GM19395 (cell line): Measurements from ENCODE around the gene MUC21.
"Not testable (repeated sequence)": the region's sequence is repeated elsewhere in the genome, so short reads cannot be mapped to it uniquely, and the experiment has no call there.

ENCODE experiments used
- ATAC-seq: cut with Tn5 transposase; IDR thresholded peaks from one replicate; pipeline ENCODE4 v1.9.1; 2021; ENCODE audit warnings: mild to moderate bottlenecking, moderate library complexity; ENCODE audit not compliant: unreplicated experiment

Gene MUC21

DNA sequence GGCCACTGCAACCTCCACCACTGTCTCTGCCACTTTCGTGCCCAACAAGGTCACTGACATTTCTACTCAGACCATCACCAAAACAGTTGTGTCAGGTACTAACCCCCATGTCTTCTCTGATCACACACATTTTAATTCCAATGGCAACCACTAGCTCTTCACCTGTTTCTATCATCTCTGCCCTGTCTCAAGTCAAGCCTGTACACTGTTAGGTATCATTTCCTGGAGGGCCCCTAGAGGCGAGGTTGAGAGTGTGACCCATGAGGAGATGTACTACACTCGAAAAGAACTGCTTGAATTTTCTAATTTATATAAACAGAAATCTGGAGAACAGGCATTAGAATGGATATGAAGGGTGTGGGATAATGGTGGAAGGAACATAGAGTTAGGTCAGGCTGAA is 17.4 kb upstream of the MUC21 start:
- ATAC-seq = no peak

DNA sequence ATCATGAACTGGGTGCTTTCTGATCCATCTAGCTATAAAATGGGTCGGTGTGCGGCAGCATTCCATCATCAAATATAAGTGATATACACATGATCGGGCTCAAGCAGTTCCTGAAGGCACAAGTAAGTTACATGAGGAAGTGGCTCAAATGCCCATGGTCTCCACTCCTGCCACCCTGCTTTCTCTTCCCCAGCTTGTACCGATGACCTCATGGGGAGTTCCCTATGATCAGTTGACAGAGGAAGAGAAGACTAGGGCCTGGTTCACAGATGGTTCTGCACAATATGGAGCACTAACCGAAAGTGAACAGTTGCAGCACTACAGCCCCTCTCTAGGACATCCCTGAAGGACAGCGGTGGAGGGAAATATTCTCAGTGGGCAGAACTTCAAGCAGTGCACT is 14.3 kb upstream of the MUC21 start:
- not testable (repeated sequence) for ATAC-seq

DNA sequence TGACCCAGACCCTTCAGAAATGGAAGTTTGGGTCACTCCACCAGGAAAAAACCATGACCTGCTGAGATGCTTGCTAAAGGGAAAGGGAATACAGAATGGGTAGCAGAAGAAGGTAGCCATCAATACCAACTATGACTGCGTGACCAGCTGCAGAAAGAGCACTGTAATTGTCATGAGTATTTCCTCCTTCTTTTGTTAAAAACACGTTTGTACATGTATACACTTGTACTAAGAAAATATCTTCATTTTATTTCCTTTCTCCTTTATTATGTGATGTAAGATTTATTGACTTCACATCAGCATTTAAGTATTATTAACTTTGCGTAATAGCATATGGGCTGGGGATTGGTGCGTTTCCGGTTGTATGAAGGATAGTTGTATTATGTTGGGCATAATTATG is 12.6 kb upstream of the MUC21 start:
- ATAC-seq = no peak

GRCh38 chr6:30972816-30973215 is 10.7 kb upstream of the MUC21 start:
- ATAC-seq = no peak

DNA sequence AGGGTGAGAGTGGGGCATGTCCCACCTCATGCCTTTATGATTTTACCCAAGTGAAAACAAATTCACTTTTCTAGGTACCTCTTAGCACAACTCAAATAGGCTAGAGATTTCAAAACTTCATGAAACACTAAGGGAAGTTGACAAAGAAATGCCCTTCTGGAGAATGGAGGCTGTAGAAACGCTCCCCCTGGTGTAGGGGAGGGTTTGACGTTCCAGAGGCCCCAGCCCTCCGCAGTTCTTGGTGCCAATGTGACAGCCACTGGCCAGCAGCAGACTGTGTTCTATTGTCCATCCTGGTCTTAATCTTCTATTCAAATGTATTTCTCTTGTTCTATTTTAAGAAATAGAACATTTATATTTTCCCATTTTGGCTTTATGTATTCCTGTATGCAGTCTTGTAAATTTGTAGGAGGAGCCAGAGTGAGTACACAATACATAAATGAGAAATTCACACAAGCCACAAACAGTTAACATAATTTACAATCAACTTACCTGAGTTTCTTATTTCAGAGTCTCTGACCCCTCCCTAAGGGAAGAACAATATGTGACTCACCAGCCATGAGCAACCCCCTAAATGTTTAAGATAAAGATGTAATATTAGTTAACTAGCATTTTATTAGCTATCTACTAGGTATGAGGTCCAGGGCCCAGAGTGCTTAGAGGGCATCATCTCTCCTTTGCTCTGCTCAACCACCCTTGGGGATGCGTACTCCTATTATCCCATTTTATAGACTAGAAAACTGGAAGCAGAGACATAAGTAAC is 8.8 kb upstream of the MUC21 start:
- no peak for ATAC-seq

DNA sequence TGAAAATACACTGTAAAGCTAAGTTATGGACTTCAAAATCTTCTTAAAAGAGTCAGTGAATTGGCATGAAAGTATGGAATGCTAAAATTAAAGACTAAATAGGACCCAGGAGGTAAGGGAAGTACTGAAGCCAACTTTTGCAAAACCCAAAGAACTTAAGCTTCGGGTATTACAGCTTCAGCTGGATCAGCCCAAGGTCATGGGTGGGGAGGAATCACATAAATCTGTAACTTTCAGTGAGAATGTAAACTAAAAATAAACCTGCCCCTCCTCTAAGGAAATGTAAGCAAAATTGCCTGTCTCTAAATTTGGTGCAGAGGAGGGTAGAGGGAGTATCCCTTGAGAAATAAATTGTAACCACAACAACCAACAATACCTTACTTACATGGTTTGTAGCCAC is 4.4 kb upstream of the MUC21 start:
- ATAC-seq = no peak

DNA sequence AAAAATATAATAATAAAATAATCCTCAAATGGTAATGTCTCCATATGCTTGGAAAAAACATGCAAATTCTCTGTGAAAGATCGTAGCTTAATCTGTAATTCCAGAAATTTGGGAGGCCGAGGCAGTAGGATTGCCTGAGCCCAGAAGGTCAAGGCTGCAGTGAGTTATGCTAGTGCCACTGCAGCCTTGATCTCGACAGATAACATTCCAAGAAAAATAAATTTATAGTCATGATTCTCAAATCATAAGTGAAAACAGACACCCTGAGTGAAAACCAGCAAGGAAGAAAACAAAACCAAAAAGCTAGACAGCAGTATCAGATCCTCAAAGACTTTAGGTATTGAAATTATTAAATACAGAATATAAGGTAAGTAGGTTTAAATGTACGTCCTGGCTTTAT is 3.8 kb upstream of the MUC21 start:
- ATAC-seq = no peak

GRCh38 chr6:30981942-30982772 is 1.4 kb upstream of the MUC21 start:
- ATAC-seq = no peak

- no peak for ATAC-seq
These were observed 2.0 kb downstream of the MUC21 start for GRCh38 chr6:30985490-30985889.

DNA sequence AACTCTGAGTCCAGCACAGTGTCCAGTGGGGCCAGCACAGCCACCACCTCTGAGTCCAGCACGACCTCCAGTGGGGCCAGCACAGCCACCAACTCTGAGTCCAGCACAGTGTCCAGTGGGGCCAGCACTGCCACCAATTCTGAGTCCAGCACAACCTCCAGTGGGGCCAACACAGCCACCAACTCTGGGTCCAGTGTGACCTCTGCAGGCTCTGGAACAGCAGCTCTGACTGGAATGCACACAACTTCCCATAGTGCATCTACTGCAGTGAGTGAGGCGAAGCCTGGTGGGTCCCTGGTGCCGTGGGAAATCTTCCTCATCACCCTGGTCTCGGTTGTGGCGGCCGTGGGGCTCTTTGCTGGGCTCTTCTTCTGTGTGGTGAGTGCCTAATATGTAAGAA is 3.8 kb downstream of the MUC21 start:
- no peak for ATAC-seq

DNA sequence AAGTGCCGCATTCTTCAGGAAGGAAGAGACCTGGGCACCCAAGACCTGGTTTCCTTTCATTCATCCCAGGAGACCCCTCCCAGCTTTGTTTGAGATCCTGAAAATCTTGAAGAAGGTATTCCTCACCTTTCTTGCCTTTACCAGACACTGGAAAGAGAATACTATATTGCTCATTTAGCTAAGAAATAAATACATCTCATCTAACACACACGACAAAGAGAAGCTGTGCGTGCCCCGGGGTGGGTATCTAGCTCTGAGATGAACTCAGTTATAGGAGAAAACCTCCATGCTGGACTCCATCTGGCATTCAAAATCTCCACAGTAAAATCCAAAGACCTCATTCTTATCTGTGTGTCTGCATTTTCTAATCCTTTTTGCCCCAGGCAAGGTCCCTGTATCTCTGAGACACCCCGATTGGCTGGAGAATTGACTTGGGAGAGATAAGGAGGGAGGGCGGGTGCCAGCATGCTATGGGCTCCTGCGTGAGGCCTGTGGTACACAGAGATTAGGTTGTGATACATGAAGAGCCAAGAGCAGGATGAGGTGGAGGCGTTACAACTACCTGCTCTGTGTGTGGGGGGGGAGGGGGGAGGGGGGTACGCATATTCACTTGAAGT is 4.8 kb downstream of the MUC21 start:
- ATAC-seq = no peak

DNA sequence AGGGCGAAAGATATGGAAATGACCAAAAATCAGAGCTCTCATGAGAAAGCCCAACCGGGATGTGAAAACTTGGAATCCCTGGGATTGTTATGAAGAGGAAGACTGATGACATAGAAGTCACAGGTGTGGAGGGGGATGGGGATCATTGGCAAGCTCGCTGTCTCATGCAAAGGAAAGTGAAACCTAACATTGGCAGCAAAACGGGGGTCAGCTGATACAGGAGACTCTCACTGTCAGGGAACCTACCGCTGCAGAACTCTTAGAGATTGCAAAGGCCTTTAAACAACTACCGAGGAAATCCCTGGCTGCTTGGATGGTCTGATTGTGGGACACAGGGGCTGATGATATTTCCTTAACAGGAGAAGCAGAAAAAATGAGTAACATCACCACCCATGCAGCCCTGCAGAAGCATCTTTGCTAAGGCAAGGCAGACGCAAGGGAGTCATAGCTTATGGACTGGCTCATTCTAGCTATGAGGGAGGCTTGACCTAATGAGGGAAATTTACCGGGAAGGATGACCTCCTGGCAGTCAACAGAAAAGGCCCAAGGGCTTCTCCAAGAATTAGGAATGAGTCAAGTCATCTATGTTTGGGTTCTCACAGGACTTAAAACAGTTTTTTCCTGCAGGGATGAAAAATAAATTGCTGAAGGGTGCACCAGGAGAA is 7.0 kb downstream of the MUC21 start:
- ATAC-seq = no peak

DNA sequence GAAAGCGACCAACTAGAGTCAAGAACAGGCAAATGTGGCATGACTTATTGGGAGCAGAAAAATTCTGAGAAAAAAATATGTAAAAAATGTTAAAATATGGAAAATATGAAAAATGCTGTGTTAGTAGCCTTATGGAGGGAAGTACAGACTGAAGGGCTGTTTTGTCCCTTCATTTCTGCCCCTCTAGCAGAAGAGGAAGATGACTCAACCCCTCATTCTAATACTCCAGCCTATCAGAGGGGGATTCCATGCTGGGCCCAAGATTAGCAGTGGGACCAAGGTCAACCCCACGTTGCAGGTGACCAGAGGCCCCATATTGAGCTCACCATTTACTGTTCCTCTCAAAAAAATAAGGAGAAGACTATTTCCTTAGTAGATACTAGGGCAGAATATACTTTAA is 8.4 kb downstream of the MUC21 start:
- ATAC-seq = no peak

GRCh38 chr6:30997301-30997700 is 13.8 kb downstream of the MUC21 start:
- no peak for ATAC-seq

DNA sequence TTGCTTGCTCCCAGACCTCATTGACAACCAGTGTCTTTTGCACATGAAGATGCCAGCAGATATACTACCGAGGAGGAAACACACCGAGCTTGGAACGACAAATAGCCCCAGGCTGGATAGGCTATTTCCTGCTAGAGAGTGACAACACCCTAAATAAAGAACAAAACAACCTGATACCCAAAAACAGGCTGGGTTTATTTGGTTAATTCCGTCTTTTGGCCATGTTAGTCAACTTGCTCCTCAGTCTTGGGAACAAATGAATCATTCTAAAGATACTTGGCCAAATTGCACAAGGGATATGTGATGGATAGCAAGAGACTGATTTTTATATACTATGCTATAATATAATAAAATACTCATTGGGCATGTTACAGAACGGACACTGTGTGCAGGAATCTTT is 15.3 kb downstream of the MUC21 start:
- no peak for ATAC-seq

GRCh38 chr6:31000067-31000860 is 16.7 kb downstream of the MUC21 start:
- not testable (repeated sequence) for ATAC-seq

DNA sequence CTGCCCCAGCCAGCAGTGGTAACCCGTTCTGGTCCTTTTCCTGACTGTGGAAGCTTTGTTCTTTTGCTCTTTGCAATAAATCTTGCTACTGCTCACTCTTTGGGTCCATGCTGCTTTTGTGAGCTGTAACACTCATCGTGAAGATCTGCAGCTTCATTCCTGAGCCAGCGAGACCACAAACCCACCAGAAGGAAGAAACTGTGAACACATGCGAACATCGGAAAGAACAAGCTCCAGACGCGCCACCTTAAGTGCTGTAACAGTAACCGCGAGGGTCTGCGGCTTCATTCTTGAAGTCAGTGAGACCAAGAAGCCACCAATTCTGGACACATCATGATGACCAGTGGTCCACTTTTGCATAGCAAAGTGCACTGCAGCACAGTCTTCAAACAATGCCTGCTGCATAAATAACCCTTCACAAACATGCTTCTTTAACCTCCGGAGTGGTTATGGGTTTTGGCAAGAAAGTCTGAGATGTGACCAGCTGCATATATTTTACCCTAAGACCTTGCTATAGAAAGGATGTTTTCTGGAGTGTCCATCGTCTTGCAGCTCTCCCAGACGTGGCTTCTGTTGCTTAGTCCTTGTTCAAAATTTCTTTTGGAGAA is 17.9 kb downstream of the MUC21 start:
- ATAC-seq = no peak

- ATAC-seq = no peak
These were observed 19.0 kb downstream of the MUC21 start for GRCh38 chr6:31002471-31002870.

- no peak for ATAC-seq
These were observed 21.3 kb downstream of the MUC21 start for GRCh38 chr6:31004794-31005193.
